Esophagus squamous epithelium (tissue), 4 donors: ENCODE data around the gene ZMYND10.

ENCODE experiments used
- CTCF ChIP-seq, 6 experiments: fragments of 450-650 bp in 4 of 6; fragments of 200-600 bp in 2 of 6; sonication (generic) in 2 of 6; IDR thresholded peaks; one replicate each; pipeline ENCODE4 v1.5.1; 2016 to 2019; ENCODE audit warnings: antibody characterized with exemption in 6 of 6, mild to moderate bottlenecking in 4 of 6, moderate library complexity in 4 of 6
- POLR2A ChIP-seq, 4 donors: fragments of 450-650 bp; IDR thresholded peaks; one replicate each; pipeline ENCODE4 v1.6.1; 2017; ENCODE audit warnings: antibody characterized with exemption in 4 of 4, mild to moderate bottlenecking in 4 of 4, moderate library complexity in 3 of 4

- no peak for TF ChIP-seq CTCF (IDR thresholded peaks at IDR 0.05)
- no peak for TF ChIP-seq POLR2A (IDR thresholded peaks at IDR 0.05)
Observed at GRCh38 chr3:50331364-50331907, 14.1 kb downstream of the ZMYND10 start.
